HG03460 (cell line): ENCODE results near the gene CACNA1C.
"Not testable (repeated sequence)": the region's sequence is repeated elsewhere in the genome, so short reads cannot be mapped to it uniquely, and the experiment has no call there.

Experiments used
- ATAC-seq: cut with Tn5 transposase; IDR thresholded peaks from one replicate; pipeline ENCODE4 v1.9.1; 2021; ENCODE audit not compliant: unreplicated experiment

CACNA1C gene

GRCh38 chr12:2110127-2110526, 57.3 kb downstream of the CACNA1C start:
- ATAC-seq = no peak

- ATAC-seq = no peak
Measured at GRCh38 chr12:2110849-2111566, 58.2 kb downstream of the CACNA1C start.

- ATAC-seq = no peak
Measured at GRCh38 chr12:2111826-2112225, 59.0 kb downstream of the CACNA1C start.

GRCh38 chr12:2112401-2112800, 59.6 kb downstream of the CACNA1C start:
- no peak for ATAC-seq

- no peak for ATAC-seq
Measured at GRCh38 chr12:2113119-2113912, 60.5 kb downstream of the CACNA1C start.

GRCh38 chr12:2114071-2114470, 61.3 kb downstream of the CACNA1C start:
- ATAC-seq = no peak

GRCh38 chr12:2115101-2115845, 62.5 kb downstream of the CACNA1C start:
- ATAC-seq = no peak

GRCh38 chr12:2117541-2117940, 64.8 kb downstream of the CACNA1C start:
- no peak for ATAC-seq

- ATAC-seq = no peak
Measured at GRCh38 chr12:2118061-2118460, 65.3 kb downstream of the CACNA1C start.

GRCh38 chr12:2118481-2119255, 65.9 kb downstream of the CACNA1C start:
- no peak for ATAC-seq

- no peak for ATAC-seq
Measured at GRCh38 chr12:2119266-2119665, 66.5 kb downstream of the CACNA1C start.

GRCh38 chr12:2120982-2121758, 68.4 kb downstream of the CACNA1C start:
- no peak for ATAC-seq

- ATAC-seq = no peak
Measured at GRCh38 chr12:2124466-2125023, 71.8 kb downstream of the CACNA1C start.

- no peak for ATAC-seq
Measured at GRCh38 chr12:2125651-2126522, 73.1 kb downstream of the CACNA1C start.

- no peak for ATAC-seq
Measured at GRCh38 chr12:2126676-2127406, 74.1 kb downstream of the CACNA1C start.

- ATAC-seq = no peak
Measured at GRCh38 chr12:2129076-2129475, 76.3 kb downstream of the CACNA1C start.

- ATAC-seq = not testable (repeated sequence)
Measured at GRCh38 chr12:2135661-2136418, 83.1 kb downstream of the CACNA1C start.
